ENCODE results near the gene SCN3A. TPM values are rescaled to one million over a fixed set of nuclear protein-coding genes. Genes with fewer than 3 reads are reported as not detected.

The SCN3A gene
- total and polyA plus RNA-seq, 2 donors (not counting 1 experiment from before 2014, with no cell fraction given) = 5.4 to 6.1 TPM

GRCh38 chr2:165074323-165074722 is 129.5 kb downstream of the SCN3A start:
- ATAC-seq (ENCODE audit: low read depth) (no peak), DNase-seq (no peak)
- no peak overlapping the region for H3K27ac ChIP-seq (ENCODE audit: low read length in 2 of 2)
- ChIA-PET POLR2A (no interaction called here), CTCF (no interaction called here)
- H3K4me2 ChIP-seq (replicated peaks; ENCODE audit: low read depth, low read length, poor library complexity, severe bottlenecking) = no peak overlapping the region
- Mint-ChIP-seq H3K27ac (no peak overlapping the region), H3K9me3 (ENCODE audit: insufficient read depth) (no peaks in the 10 kb centered on the region), H3K27me3 (no peaks in the 10 kb centered on the region), H3K4me1 (no peaks in the 10 kb centered on the region), H3K4me3 (no peak overlapping the region)
- intact Hi-C loops (cut with micrococcal nuclease) = no loop called here
- no peak overlapping the region for H2AFZ ChIP-seq (ENCODE audit: insufficient read depth, low read depth, low read length, poor library complexity, severe bottlenecking)
- no peaks in the 10 kb centered on the region for H3K79me2 ChIP-seq (ENCODE audit: control insufficient read depth, insufficient read depth, low read length)
- no peaks in the 10 kb centered on the region for H3K4me1 ChIP-seq (ENCODE audit: control insufficient read depth in 2 of 2, insufficient read depth in 2 of 2, low read length in 2 of 2)
- WGBS (ENCODE audit: insufficient coverage) = 74% methylated on average over 3 of the region's 3 CpGs
- no peaks in the 10 kb centered on the region for H4K20me1 ChIP-seq (ENCODE audit: control insufficient read depth, insufficient read depth, low read length, poor library complexity, severe bottlenecking)
- no peaks in the 10 kb centered on the region for H3K27me3 ChIP-seq (replicated peaks in 1 of 4; ENCODE audit: control extremely low read depth in 1 of 4, control insufficient read depth in 3 of 4, insufficient read depth in 4 of 4, low read length in 3 of 4)
- peaks cover 0 to 17% (median 11%) of the 10 kb centered on the region in 3 donors for H3K9me3 ChIP-seq (ENCODE audit: control extremely low read depth in 1 of 3, control insufficient read depth in 2 of 3, insufficient read depth in 1 of 3, low read length in 2 of 3)
- H3K36me3 ChIP-seq (replicated peaks in 1 of 2; ENCODE audit: control extremely low read depth in 1 of 2, control insufficient read depth in 1 of 2, extremely low read depth in 1 of 2, insufficient read depth in 2 of 2, low read length in 1 of 2) = no peaks in the 10 kb centered on the region
- no peak overlapping the region for H3K9ac ChIP-seq (ENCODE audit: low read length)
- no peak for TF ChIP-seq EZH2 (IDR thresholded peaks at IDR 0.05; ENCODE audit: borderline replicate concordance, insufficient read depth, low read depth, low read length, poor library complexity, severe bottlenecking)
- TF ChIP-seq, protein P1, sequence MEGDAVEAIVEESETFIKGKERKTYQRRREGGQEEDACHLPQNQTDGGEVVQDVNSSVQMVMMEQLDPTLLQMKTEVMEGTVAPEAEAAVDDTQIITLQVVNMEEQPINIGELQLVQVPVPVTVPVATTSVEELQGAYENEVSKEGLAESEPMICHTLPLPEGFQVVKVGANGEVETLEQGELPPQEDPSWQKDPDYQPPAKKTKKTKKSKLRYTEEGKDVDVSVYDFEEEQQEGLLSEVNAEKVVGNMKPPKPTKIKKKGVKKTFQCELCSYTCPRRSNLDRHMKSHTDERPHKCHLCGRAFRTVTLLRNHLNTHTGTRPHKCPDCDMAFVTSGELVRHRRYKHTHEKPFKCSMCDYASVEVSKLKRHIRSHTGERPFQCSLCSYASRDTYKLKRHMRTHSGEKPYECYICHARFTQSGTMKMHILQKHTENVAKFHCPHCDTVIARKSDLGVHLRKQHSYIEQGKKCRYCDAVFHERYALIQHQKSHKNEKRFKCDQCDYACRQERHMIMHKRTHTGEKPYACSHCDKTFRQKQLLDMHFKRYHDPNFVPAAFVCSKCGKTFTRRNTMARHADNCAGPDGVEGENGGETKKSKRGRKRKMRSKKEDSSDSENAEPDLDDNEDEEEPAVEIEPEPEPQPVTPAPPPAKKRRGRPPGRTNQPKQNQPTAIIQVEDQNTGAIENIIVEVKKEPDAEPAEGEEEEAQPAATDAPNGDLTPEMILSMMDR (IDR thresholded peaks at IDR 0.05) = no peak
- no peak overlapping the region for H3K4me3 ChIP-seq (ENCODE audit: control extremely low read depth in 1 of 5, extremely low read depth in 1 of 5, insufficient read depth in 1 of 5, low read depth in 2 of 5, low read length in 4 of 5)

- H3K4me2 ChIP-seq (replicated peaks; ENCODE audit: low read depth, low read length, poor library complexity, severe bottlenecking) = no peak overlapping the region
- 94% methylated on average over 8 of the region's 9 CpGs for WGBS (ENCODE audit: insufficient coverage)
- peaks cover 0 to 11% (median 8%) of the 10 kb centered on the region in 3 donors for H3K9me3 ChIP-seq (ENCODE audit: control extremely low read depth in 1 of 3, control insufficient read depth in 2 of 3, insufficient read depth in 1 of 3, low read length in 2 of 3)
- intact Hi-C loops (cut with micrococcal nuclease) = no loop called here
- ChIA-PET CTCF (interaction anchor here (0.7 to 2.3 kb wide), 2 partner anchors 12 to 485 kb away, joined by 5 read pairs; no protein-coding TSS in a partner anchor), POLR2A (no interaction called here)
- no peak overlapping the region for H3K27ac Mint-ChIP-seq
- H3K27ac ChIP-seq (ENCODE audit: low read length in 2 of 2) = no peak overlapping the region
- H3K79me2 ChIP-seq (ENCODE audit: control insufficient read depth, insufficient read depth, low read length) = no peaks in the 10 kb centered on the region
- H3K4me3 Mint-ChIP-seq = no peak overlapping the region
- H3K4me1 ChIP-seq (ENCODE audit: control insufficient read depth in 2 of 2, insufficient read depth in 2 of 2, low read length in 2 of 2) = no peaks in the 10 kb centered on the region
- H3K27me3 Mint-ChIP-seq = no peaks in the 10 kb centered on the region
- H3K9ac ChIP-seq (ENCODE audit: low read length) = no peak overlapping the region
- H3K36me3 ChIP-seq (replicated peaks in 1 of 2; ENCODE audit: control extremely low read depth in 1 of 2, control insufficient read depth in 1 of 2, extremely low read depth in 1 of 2, insufficient read depth in 2 of 2, low read length in 1 of 2) = no peaks in the 10 kb centered on the region
- no peaks in the 10 kb centered on the region for H3K4me1 Mint-ChIP-seq
- ATAC-seq (ENCODE audit: low read depth) (no peak), DNase-seq (no peak)
- H2AFZ ChIP-seq (ENCODE audit: insufficient read depth, low read depth, low read length, poor library complexity, severe bottlenecking) = no peak overlapping the region
- no peak overlapping the region for H3K4me3 ChIP-seq (ENCODE audit: control extremely low read depth in 1 of 5, extremely low read depth in 1 of 5, insufficient read depth in 1 of 5, low read depth in 2 of 5, low read length in 4 of 5)
- TF ChIP-seq, protein P1 (IDR thresholded peaks at IDR 0.05) = no peak
- TF ChIP-seq EZH2 (IDR thresholded peaks at IDR 0.05; ENCODE audit: borderline replicate concordance, insufficient read depth, low read depth, low read length, poor library complexity, severe bottlenecking) = no peak
- no peaks in the 10 kb centered on the region for H4K20me1 ChIP-seq (ENCODE audit: control insufficient read depth, insufficient read depth, low read length, poor library complexity, severe bottlenecking)
- H3K9me3 Mint-ChIP-seq (ENCODE audit: insufficient read depth) = no peaks in the 10 kb centered on the region
- no peaks in the 10 kb centered on the region for H3K27me3 ChIP-seq (replicated peaks in 1 of 4; ENCODE audit: control extremely low read depth in 1 of 4, control insufficient read depth in 3 of 4, insufficient read depth in 4 of 4, low read length in 3 of 4)
Observed at GRCh38 chr2:165070076-165070475, 133.8 kb downstream of the SCN3A start.
